ENCODE data around the gene ADAM23.

Gene ADAM23

GRCh38 chr2:206518997-206519396 is 75.7 kb downstream of the ADAM23 start:
- no peak for TF ChIP-seq CTCF (IDR thresholded peaks at IDR 0.05; ENCODE audit: low read length, missing control alignments)
- DNase-seq (ENCODE audit: low read depth) = no peak
- no peak overlapping the region for H3K4me3 ChIP-seq (replicated peaks; ENCODE audit: low read depth, low read length)

GRCh38 chr2:206520450-206520849 is 77.1 kb downstream of the ADAM23 start:
- DNase-seq (ENCODE audit: low read depth) = no peak
- no peak overlapping the region for H3K4me3 ChIP-seq (replicated peaks; ENCODE audit: low read depth, low read length)
- TF ChIP-seq CTCF (IDR thresholded peaks at IDR 0.05; ENCODE audit: low read length, missing control alignments) = no peak

GRCh38 chr2:206521115-206521514 is 77.8 kb downstream of the ADAM23 start:
- H3K4me3 ChIP-seq (replicated peaks; ENCODE audit: low read depth, low read length) = no peak overlapping the region
- no peak for TF ChIP-seq CTCF (IDR thresholded peaks at IDR 0.05; ENCODE audit: low read length, missing control alignments)
- no peak for DNase-seq (ENCODE audit: low read depth)

- H3K4me3 ChIP-seq (replicated peaks; ENCODE audit: low read depth, low read length) = no peak overlapping the region
- TF ChIP-seq CTCF (IDR thresholded peaks at IDR 0.05; ENCODE audit: low read length, missing control alignments) = no peak
- peak; percentile 1 for DNase-seq (ENCODE audit: low read depth)
Observed at GRCh38 chr2:206521612-206522011, 78.3 kb downstream of the ADAM23 start.

- no peak overlapping the region for H3K4me3 ChIP-seq (replicated peaks; ENCODE audit: low read depth, low read length)
- no peak for TF ChIP-seq CTCF (IDR thresholded peaks at IDR 0.05; ENCODE audit: low read length, missing control alignments)
- DNase-seq (ENCODE audit: low read depth) = no peak
Observed at GRCh38 chr2:206526416-206526815, 83.1 kb downstream of the ADAM23 start.

GRCh38 chr2:206527153-206527552 is 83.8 kb downstream of the ADAM23 start:
- no peak for TF ChIP-seq CTCF (IDR thresholded peaks at IDR 0.05; ENCODE audit: low read length, missing control alignments)
- no peak for DNase-seq (ENCODE audit: low read depth)

GRCh38 chr2:206530727-206531126 is 87.4 kb downstream of the ADAM23 start:
- DNase-seq (ENCODE audit: low read depth) = no peak
- no peak for TF ChIP-seq CTCF (IDR thresholded peaks at IDR 0.05; ENCODE audit: low read length, missing control alignments)
- no peak overlapping the region for H3K4me3 ChIP-seq (replicated peaks; ENCODE audit: low read depth, low read length)

More at GRCh38 chr2:206527153-206527552, 83.8 kb downstream of the ADAM23 start:
- H3K4me3 ChIP-seq (replicated peaks; ENCODE audit: low read depth, low read length) = no peak overlapping the region
